Measurements from ENCODE around the gene FIGN. TPM values are rescaled to one million over a fixed set of nuclear protein-coding genes. Genes with fewer than 3 reads are reported as not detected.

The FIGN gene
- total RNA-seq, 1 experiment from 2014 or later = 19.4 TPM

GRCh38 chr2:163692611-163693482, 43.0 kb downstream of the FIGN start:
- CTCF ChIA-PET = interaction anchor here (0.6 to 1.2 kb wide), 3 partner anchors 9 to 186 kb away, joined by 3 to 4 read pairs (median 3); partner anchors contain the start of gene FIGN
- Mint-ChIP-seq H3K9me3 (no peaks in the 10 kb centered on the region), H3K36me3 (no peaks in the 10 kb centered on the region), H3K4me1 (peaks cover 45% of the 10 kb centered on the region), H3K27me3 (ENCODE audit: low read depth) (no peaks in the 10 kb centered on the region), H3K4me3 (no peak overlapping the region), H3K27ac (peak overlapping the region; percentile 86)
- POLR2A ChIA-PET = interaction anchor here (0.7 kb wide), 2 partner anchors 21 to 43 kb away, joined by 3 read pairs; partner anchors contain the start of gene FIGN
- DNase-seq (ENCODE audit: low spot score) (no peak), ATAC-seq (peak; percentile 86)
- TF ChIP-seq, protein P1, sequence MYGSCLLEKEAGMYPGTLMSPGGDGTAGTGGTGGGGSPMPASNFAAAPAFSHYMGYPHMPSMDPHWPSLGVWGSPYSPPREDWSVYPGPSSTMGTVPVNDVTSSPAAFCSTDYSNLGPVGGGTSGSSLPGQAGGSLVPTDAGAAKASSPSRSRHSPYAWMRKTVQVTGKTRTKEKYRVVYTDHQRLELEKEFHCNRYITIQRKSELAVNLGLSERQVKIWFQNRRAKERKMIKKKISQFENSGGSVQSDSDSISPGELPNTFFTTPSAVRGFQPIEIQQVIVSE (CRISPR knock-in tag; IDR thresholded peaks at IDR 0.05; ENCODE audit: borderline replicate concordance) = no peak
- TF ChIP-seq ZNF317 (CRISPR knock-in tag; IDR thresholded peaks at IDR 0.05; ENCODE audit: borderline replicate concordance, low read depth) = no peak
- TF ChIP-seq ZNF121 (CRISPR knock-in tag; IDR thresholded peaks at IDR 0.05) = no peak
- TF ChIP-seq SMAD4 (CRISPR knock-in tag; IDR thresholded peaks at IDR 0.05) = no peak
- no peak for TF ChIP-seq ZNF416 (CRISPR knock-in tag; IDR thresholded peaks at IDR 0.05)
- TF ChIP-seq AFF4 (CRISPR knock-in tag; IDR thresholded peaks at IDR 0.05; ENCODE audit: borderline replicate concordance) = no peak
- no peak for TF ChIP-seq RELA (CRISPR knock-in tag; IDR thresholded peaks at IDR 0.05; ENCODE audit: borderline replicate concordance)
- no peak for TF ChIP-seq ZBTB43 (CRISPR knock-in tag; IDR thresholded peaks at IDR 0.05)
- no peak for TF ChIP-seq NR3C1 (CRISPR knock-in tag; conservative IDR thresholded peaks at IDR 0.05; ENCODE audit: low read depth)
- TF ChIP-seq, protein P2, sequence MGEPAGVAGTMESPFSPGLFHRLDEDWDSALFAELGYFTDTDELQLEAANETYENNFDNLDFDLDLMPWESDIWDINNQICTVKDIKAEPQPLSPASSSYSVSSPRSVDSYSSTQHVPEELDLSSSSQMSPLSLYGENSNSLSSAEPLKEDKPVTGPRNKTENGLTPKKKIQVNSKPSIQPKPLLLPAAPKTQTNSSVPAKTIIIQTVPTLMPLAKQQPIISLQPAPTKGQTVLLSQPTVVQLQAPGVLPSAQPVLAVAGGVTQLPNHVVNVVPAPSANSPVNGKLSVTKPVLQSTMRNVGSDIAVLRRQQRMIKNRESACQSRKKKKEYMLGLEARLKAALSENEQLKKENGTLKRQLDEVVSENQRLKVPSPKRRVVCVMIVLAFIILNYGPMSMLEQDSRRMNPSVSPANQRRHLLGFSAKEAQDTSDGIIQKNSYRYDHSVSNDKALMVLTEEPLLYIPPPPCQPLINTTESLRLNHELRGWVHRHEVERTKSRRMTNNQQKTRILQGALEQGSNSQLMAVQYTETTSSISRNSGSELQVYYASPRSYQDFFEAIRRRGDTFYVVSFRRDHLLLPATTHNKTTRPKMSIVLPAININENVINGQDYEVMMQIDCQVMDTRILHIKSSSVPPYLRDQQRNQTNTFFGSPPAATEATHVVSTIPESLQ (CRISPR knock-in tag; IDR thresholded peaks at IDR 0.05) = no peak
- no peak for TF ChIP-seq TEAD1 (CRISPR knock-in tag; IDR thresholded peaks at IDR 0.05)
- TF ChIP-seq GRHL2 (CRISPR knock-in tag; IDR thresholded peaks at IDR 0.05; ENCODE audit: insufficient replicate concordance, severe bottlenecking) = no peak
- no peak for TF ChIP-seq JAZF1 (CRISPR knock-in tag; IDR thresholded peaks at IDR 0.05)
- no peak for TF ChIP-seq USF1 (CRISPR knock-in tag; IDR thresholded peaks at IDR 0.05)
- TF ChIP-seq TEAD4 (CRISPR knock-in tag; IDR thresholded peaks at IDR 0.05) = no peak
- no peak for TF ChIP-seq MXD4 (CRISPR knock-in tag; IDR thresholded peaks at IDR 0.05; ENCODE audit: borderline replicate concordance)
- TF ChIP-seq, protein P3, sequence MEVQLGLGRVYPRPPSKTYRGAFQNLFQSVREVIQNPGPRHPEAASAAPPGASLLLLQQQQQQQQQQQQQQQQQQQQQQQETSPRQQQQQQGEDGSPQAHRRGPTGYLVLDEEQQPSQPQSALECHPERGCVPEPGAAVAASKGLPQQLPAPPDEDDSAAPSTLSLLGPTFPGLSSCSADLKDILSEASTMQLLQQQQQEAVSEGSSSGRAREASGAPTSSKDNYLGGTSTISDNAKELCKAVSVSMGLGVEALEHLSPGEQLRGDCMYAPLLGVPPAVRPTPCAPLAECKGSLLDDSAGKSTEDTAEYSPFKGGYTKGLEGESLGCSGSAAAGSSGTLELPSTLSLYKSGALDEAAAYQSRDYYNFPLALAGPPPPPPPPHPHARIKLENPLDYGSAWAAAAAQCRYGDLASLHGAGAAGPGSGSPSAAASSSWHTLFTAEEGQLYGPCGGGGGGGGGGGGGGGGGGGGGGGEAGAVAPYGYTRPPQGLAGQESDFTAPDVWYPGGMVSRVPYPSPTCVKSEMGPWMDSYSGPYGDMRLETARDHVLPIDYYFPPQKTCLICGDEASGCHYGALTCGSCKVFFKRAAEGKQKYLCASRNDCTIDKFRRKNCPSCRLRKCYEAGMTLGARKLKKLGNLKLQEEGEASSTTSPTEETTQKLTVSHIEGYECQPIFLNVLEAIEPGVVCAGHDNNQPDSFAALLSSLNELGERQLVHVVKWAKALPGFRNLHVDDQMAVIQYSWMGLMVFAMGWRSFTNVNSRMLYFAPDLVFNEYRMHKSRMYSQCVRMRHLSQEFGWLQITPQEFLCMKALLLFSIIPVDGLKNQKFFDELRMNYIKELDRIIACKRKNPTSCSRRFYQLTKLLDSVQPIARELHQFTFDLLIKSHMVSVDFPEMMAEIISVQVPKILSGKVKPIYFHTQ (CRISPR knock-in tag; IDR thresholded peaks at IDR 0.05) = no peak
- no peak for TF ChIP-seq NFATC4 (CRISPR knock-in tag; IDR thresholded peaks at IDR 0.05)
